Duodenal mucosa (tissue), 2 donors: Measurements from ENCODE around the gene KIF13A.
"Not testable (repeated sequence)": the region's sequence is repeated elsewhere in the genome, so short reads cannot be mapped to it uniquely, and the experiment has no call there.

ENCODE experiments used
- H3K27ac ChIP-seq: one replicate; pipeline ENCODE4 v1.7.0; 2013; ENCODE audit warnings: low read depth, low read length
- H3K27me3 ChIP-seq, 2 donors: one replicate each; pipeline ENCODE4 v1.7.0; 2013; ENCODE audit warnings: low read length in 2 of 2, control low read depth in 1 of 2; ENCODE audit not compliant: insufficient read depth in 2 of 2, control insufficient read depth in 1 of 2
- H3K36me3 ChIP-seq, 2 donors: one replicate each; pipeline ENCODE4 v1.7.0; 2013; ENCODE audit warnings: low read length in 2 of 2, control low read depth in 1 of 2; ENCODE audit not compliant: insufficient read depth in 2 of 2, control insufficient read depth in 1 of 2
- H3K4me1 ChIP-seq, 2 donors: one replicate each; pipeline ENCODE4 v1.7.0; 2013; ENCODE audit warnings: low read length in 2 of 2, control low read depth in 1 of 2; ENCODE audit not compliant: insufficient read depth in 2 of 2, control insufficient read depth in 1 of 2
- H3K4me3 ChIP-seq, 2 donors: one replicate each; pipeline ENCODE4 v1.7.0; 2013; ENCODE audit warnings: low read length in 2 of 2, low read depth in 1 of 2
- H3K9ac ChIP-seq, 2 donors: one replicate each; pipeline ENCODE4 v1.7.0; 2013; ENCODE audit warnings: low read length in 2 of 2, low read depth in 1 of 2
- H3K9me3 ChIP-seq, 2 donors: one replicate each; pipeline ENCODE4 v1.7.0; 2013; ENCODE audit warnings: low read length in 2 of 2, control low read depth in 1 of 2; ENCODE audit not compliant: control insufficient read depth in 1 of 2

Gene KIF13A

GRCh38 chr6:17923401-17923863 lies 64.0 kb downstream of the KIF13A start:
- H3K9ac ChIP-seq: no peak overlapping the region
- no peaks in the 10 kb centered on the region for H3K27me3 ChIP-seq
- no peaks in the 10 kb centered on the region for H3K9me3 ChIP-seq
- H3K4me1 ChIP-seq: peaks cover 0 to 9% of the 10 kb centered on the region in 2 donors
- no peak overlapping the region for H3K27ac ChIP-seq
- no peaks in the 10 kb centered on the region for H3K36me3 ChIP-seq
- H3K4me3 ChIP-seq: no peak overlapping the region

- Histone ChIP-seq H3K9ac (no peak overlapping the region), H3K27ac (no peak overlapping the region), H3K4me1 (peaks cover 0 to 9% of the 10 kb centered on the region in 2 donors)
Measured at GRCh38 chr6:17921454-17921853, 66.0 kb downstream of the KIF13A start.

GRCh38 chr6:17919496-17919895 lies 67.9 kb downstream of the KIF13A start:
- no peak overlapping the region for H3K4me3 ChIP-seq
- no peak overlapping the region for H3K9ac ChIP-seq
- H3K4me1 ChIP-seq: peaks cover 0 to 9% of the 10 kb centered on the region in 2 donors
- H3K27ac ChIP-seq: no peak overlapping the region
- no peaks in the 10 kb centered on the region for H3K27me3 ChIP-seq
- H3K36me3 ChIP-seq: peaks cover 0 to 4% of the 10 kb centered on the region in 2 donors
- no peaks in the 10 kb centered on the region for H3K9me3 ChIP-seq

More at GRCh38 chr6:17921454-17921853, 66.0 kb downstream of the KIF13A start:
- Histone ChIP-seq H3K27me3 (no peaks in the 10 kb centered on the region), H3K4me3 (no peak overlapping the region), H3K9me3 (no peaks in the 10 kb centered on the region), H3K36me3 (no peaks in the 10 kb centered on the region)

GRCh38 chr6:17917837-17918763 lies 69.3 kb downstream of the KIF13A start:
- Histone ChIP-seq H3K36me3 (peaks cover 0 to 4% of the 10 kb centered on the region in 2 donors), H3K4me3 (no peak overlapping the region), H3K27me3 (no peaks in the 10 kb centered on the region), H3K4me1 (peaks cover 0 to 9% of the 10 kb centered on the region in 2 donors), H3K9me3 (no peaks in the 10 kb centered on the region), H3K9ac (no peak overlapping the region), H3K27ac (no peak overlapping the region)

- no peak overlapping the region for H3K27ac ChIP-seq
- no peaks in the 10 kb centered on the region for H3K27me3 ChIP-seq
- H3K36me3 ChIP-seq: peaks cover 0 to 4% of the 10 kb centered on the region in 2 donors
- H3K4me3 ChIP-seq: no peak overlapping the region
- H3K4me1 ChIP-seq: peaks cover 0 to 5% of the 10 kb centered on the region in 2 donors
- no peak overlapping the region for H3K9ac ChIP-seq
- H3K9me3 ChIP-seq: no peaks in the 10 kb centered on the region
Measured at GRCh38 chr6:17914651-17915050, 72.8 kb downstream of the KIF13A start.

GRCh38 chr6:17912521-17912920 lies 74.9 kb downstream of the KIF13A start:
- Histone ChIP-seq H3K4me3 (no peak overlapping the region), H3K9me3 (no peaks in the 10 kb centered on the region), H3K36me3 (peaks cover 0 to 4% of the 10 kb centered on the region in 2 donors), H3K4me1 (peaks cover 5 to 7% of the 10 kb centered on the region in 2 donors), H3K9ac (no peak overlapping the region), H3K27me3 (no peaks in the 10 kb centered on the region), H3K27ac (no peak overlapping the region)

GRCh38 chr6:17911656-17912055 lies 75.8 kb downstream of the KIF13A start:
- not testable (repeated sequence) for H3K9me3 ChIP-seq, H3K9ac ChIP-seq, H3K36me3 ChIP-seq, H3K27me3 ChIP-seq, H3K4me3 ChIP-seq, H3K27ac ChIP-seq
- peaks cover 6 to 12% of the 10 kb centered on the region in 2 donors for H3K4me1 ChIP-seq

- Histone ChIP-seq H3K9ac (no peak overlapping the region), H3K27me3 (no peaks in the 10 kb centered on the region), H3K36me3 (peaks cover 0 to 4% of the 10 kb centered on the region in 2 donors), H3K27ac (no peak overlapping the region), H3K4me3 (no peak overlapping the region), H3K4me1 (peaks cover 6 to 12% of the 10 kb centered on the region in 2 donors), H3K9me3 (no peaks in the 10 kb centered on the region)
Measured at GRCh38 chr6:17910189-17910588, 77.2 kb downstream of the KIF13A start.

- Histone ChIP-seq H3K36me3 (no peaks in the 10 kb centered on the region), H3K9me3 (no peaks in the 10 kb centered on the region), H3K4me3 (no peak overlapping the region), H3K27me3 (no peaks in the 10 kb centered on the region), H3K9ac (no peak overlapping the region), H3K4me1 (peaks cover 6 to 12% of the 10 kb centered on the region in 2 donors), H3K27ac (no peak overlapping the region)
Measured at GRCh38 chr6:17908831-17909230, 78.6 kb downstream of the KIF13A start.

- H3K9me3 ChIP-seq: no peaks in the 10 kb centered on the region
- no peak overlapping the region for H3K4me3 ChIP-seq
- peaks cover 6 to 12% of the 10 kb centered on the region in 2 donors for H3K4me1 ChIP-seq
- no peak overlapping the region for H3K9ac ChIP-seq
- no peak overlapping the region for H3K27ac ChIP-seq
- H3K27me3 ChIP-seq: no peaks in the 10 kb centered on the region
- H3K36me3 ChIP-seq: no peaks in the 10 kb centered on the region
Measured at GRCh38 chr6:17907406-17908229, 79.8 kb downstream of the KIF13A start.
